Left lung (tissue), 10 donors: ENCODE results near the gene HOXA9. TPM values are rescaled to one million over a fixed set of nuclear protein-coding genes. Genes with fewer than 3 reads are reported as not detected.

Source experiments
- ATAC-seq: fragments of 200-7000 bp; cut with Tn5 transposase; one replicate; pipeline ENCODE4 v1.9.1; 2020; ENCODE audit warnings: moderate library complexity
- DNase-seq, 4 donors: peaks; one replicate each; pipeline ENCODE4 v3.0.0-alpha.2; 2013 to 2020
- H3K27ac ChIP-seq, 2 donors: fragments of 200-600 bp; sonication (generic) in 1 of 2; one replicate each; pipeline versions ENCODE4 v1.5.0 to v1.8.0; 2020 to 2021
- H3K27me3 ChIP-seq, 2 donors: fragments of 200-600 bp; sonication (generic) in 1 of 2; one replicate each; pipeline versions ENCODE4 v1.5.0 to v1.8.0; 2020 to 2021
- H3K36me3 ChIP-seq, 2 donors: fragments of 200-600 bp; sonication (generic) in 1 of 2; one replicate each; pipeline versions ENCODE4 v1.5.0 to v1.8.0; 2020 to 2021
- H3K4me1 ChIP-seq, 2 donors: fragments of 200-600 bp; one replicate each; pipeline ENCODE4 v1.8.0; 2021
- H3K4me3 ChIP-seq, 2 donors: fragments of 200-600 bp; sonication (generic) in 1 of 2; one replicate each; pipeline versions ENCODE4 v1.5.0 to v1.8.0; 2020 to 2021; ENCODE audit warnings: mild to moderate bottlenecking in 1 of 2
- H3K9me3 ChIP-seq, 2 donors: fragments of 200-600 bp; sonication (generic) in 1 of 2; one replicate each; pipeline versions ENCODE4 v1.5.0 to v1.8.0; 2020 to 2021
- CTCF ChIP-seq, 2 donors: fragments of 200-600 bp; sonication (generic) in 1 of 2; IDR thresholded peaks; one replicate each; pipeline versions ENCODE4 v1.5.0 to v1.8.0; 2021; ENCODE audit warnings: antibody characterized with exemption in 2 of 2
- intact Hi-C, 2 donors: fragments of 100-400 bp; cut with DNase I; formaldehyde crosslinking; loops; one replicate each; pipeline versions ENCODE4 v1.11.2 to v1.14.2; 2022
- polyA plus RNA-seq, 6 donors: library from polyadenylated mRNA; unstranded; fragments of 120-200 nt; gene quantifications; one replicate each; pipeline ENCODE4 v1.2.1, GENCODE V29; 2013; ENCODE audit not compliant: insufficient read length in 6 of 6
- total RNA-seq, 2 donors: library from RNA; stranded (reverse); fragmentation: NEBNext Ultra II Directional; extraction: Animal tissue kit (Norgen Biotek cat#: 25700); gene quantifications; one replicate each; pipeline ENCODE4 v1.2.1, GENCODE V29; 2021
- donor health status: DM: no; HTN: yes; CAD: no.
- donor health status: DM: no; HTN: no; CAD: no.

The HOXA9 gene
- total and polyA plus RNA-seq, 8 donors: 0.38 to 1.4 (median 0.57) TPM

GRCh38 chr7:27209933-27210440 lies 44.6 kb upstream of the HOXA9 start:
- Histone ChIP-seq H3K27me3 (peaks cover 91 to 99% of the 10 kb centered on the region in 2 donors), H3K4me1 (peaks cover 0 to 23% of the 10 kb centered on the region in 2 donors), H3K36me3 (no peaks in the 10 kb centered on the region), H3K27ac (no peak overlapping the region), H3K9me3 (no peaks in the 10 kb centered on the region), H3K4me3 (no peak overlapping the region)
- TF ChIP-seq CTCF (IDR thresholded peaks at IDR 0.05): no peak
- DNase-seq: no peak
- intact Hi-C loops: loop anchor here in 1 of 2 donors (5.0 kb wide), 2 partner anchors 367 to 717 kb away; no protein-coding TSS in a partner anchor
- ATAC-seq: no peak

GRCh38 chr7:27208998-27209397 lies 43.7 kb upstream of the HOXA9 start:
- DNase-seq (no peak), ATAC-seq (no peak)
- H3K36me3 ChIP-seq: no peaks in the 10 kb centered on the region
- no peak overlapping the region for H3K4me3 ChIP-seq
- H3K27me3 ChIP-seq: peaks cover 93 to 99% of the 10 kb centered on the region in 2 donors
- H3K27ac ChIP-seq: no peak overlapping the region
- H3K9me3 ChIP-seq: no peaks in the 10 kb centered on the region
- peaks cover 0 to 29% of the 10 kb centered on the region in 2 donors for H3K4me1 ChIP-seq
- no peak for TF ChIP-seq CTCF (IDR thresholded peaks at IDR 0.05)
- intact Hi-C loops: loop anchor here in 1 of 2 donors (5.0 kb wide), 1 partner anchor 718 kb away; no protein-coding TSS in a partner anchor

- intact Hi-C loops: loop anchor here in 1 of 2 donors (5.0 kb wide), 1 partner anchor 720 kb away; no protein-coding TSS in a partner anchor
- Histone ChIP-seq H3K9me3 (no peaks in the 10 kb centered on the region), H3K27me3 (peaks cover 93 to 99% of the 10 kb centered on the region in 2 donors), H3K4me3 (no peak overlapping the region), H3K27ac (no peak overlapping the region), H3K4me1 (peaks cover 0 to 21% of the 10 kb centered on the region in 2 donors), H3K36me3 (no peaks in the 10 kb centered on the region)
- DNase-seq (no peak), ATAC-seq (no peak)
- no peak for TF ChIP-seq CTCF (IDR thresholded peaks at IDR 0.05)
Measured at GRCh38 chr7:27207348-27207985, 42.1 kb upstream of the HOXA9 start.

GRCh38 chr7:27205325-27206280 lies 40.3 kb upstream of the HOXA9 start:
- Histone ChIP-seq H3K4me1 (peaks cover 0 to 37% of the 10 kb centered on the region in 2 donors), H3K27me3 (peaks cover 93 to 99% of the 10 kb centered on the region in 2 donors), H3K27ac (no peak overlapping the region), H3K9me3 (no peaks in the 10 kb centered on the region), H3K4me3 (no peak overlapping the region), H3K36me3 (no peaks in the 10 kb centered on the region)
- no peak for ATAC-seq
- no peak for TF ChIP-seq CTCF (IDR thresholded peaks at IDR 0.05)
- intact Hi-C loops: loop anchor here in 1 of 2 donors (5.0 kb wide), 1 partner anchor 722 kb away; no protein-coding TSS in a partner anchor
- DNase-seq: peak in 1 of 4 donors; percentile 45
